Hepatocyte (in vitro differentiated cells): Measurements from ENCODE around the gene GTPBP2. TPM values are rescaled to one million over a fixed set of nuclear protein-coding genes. Genes with fewer than 3 reads are reported as not detected.
A peak's percentile ranks its signal among the peaks of the same experiment; 100 is the strongest.

Experiments used
- DNase-seq: peaks from one replicate; pipeline ENCODE4 v3.0.0-alpha.2; 2016; ENCODE audit warnings: low spot score
- H2AFZ ChIP-seq: fragments of 200-600 bp; sonication (generic); 2 replicates; pipeline ENCODE4 v1.6.0; 2016; ENCODE audit warnings: antibody characterized with exemption, mild to moderate bottlenecking
- H3K27ac ChIP-seq: fragments of 200-600 bp; sonication (generic); 2 replicates; pipeline ENCODE4 v1.5.1; 2016; ENCODE audit warnings: mild to moderate bottlenecking
- H3K27me3 ChIP-seq: fragments of 200-600 bp; sonication (generic); 2 replicates; pipeline ENCODE4 v1.6.1; 2016
- H3K36me3 ChIP-seq: fragments of 200-600 bp; sonication (generic); replicated peaks from 2 replicates; pipeline ENCODE4 v1.5.1; 2016; ENCODE audit warnings: low read depth; ENCODE audit not compliant: insufficient read depth
- H3K4me1 ChIP-seq: fragments of 200-600 bp; sonication (generic); 2 replicates; pipeline ENCODE4 v1.5.1; 2016; ENCODE audit warnings: mild to moderate bottlenecking, moderate library complexity; ENCODE audit not compliant: insufficient read depth
- H3K4me2 ChIP-seq: fragments of 200-600 bp; sonication (generic); 2 replicates; pipeline ENCODE4 v1.6.0; 2016
- H3K4me3 ChIP-seq: fragments of 200-600 bp; sonication (generic); 2 replicates; pipeline ENCODE4 v1.5.1; 2016; ENCODE audit warnings: mild to moderate bottlenecking
- H3K79me2 ChIP-seq: fragments of 200-600 bp; sonication (generic); 2 replicates; pipeline ENCODE4 v1.6.0; 2017; ENCODE audit warnings: mild to moderate bottlenecking
- H3K9me2 ChIP-seq: fragments of 200-600 bp; sonication (generic); replicated peaks from 2 replicates; pipeline ENCODE4 v1.6.0; 2017; ENCODE audit warnings: mild to moderate bottlenecking; ENCODE audit not compliant: insufficient read depth
- H3K9me3 ChIP-seq: fragments of 200-600 bp; sonication (generic); 2 replicates; pipeline ENCODE4 v1.5.1; 2016; ENCODE audit warnings: low read depth, mild to moderate bottlenecking
- H4K20me1 ChIP-seq: fragments of 200-600 bp; sonication (generic); 2 replicates; pipeline ENCODE4 v1.6.0; 2016; ENCODE audit warnings: mild to moderate bottlenecking; ENCODE audit not compliant: insufficient read depth, poor library complexity, severe bottlenecking
- EZH2 ChIP-seq: fragments of 200-600 bp; sonication (generic); IDR thresholded peaks from 2 replicates; pipeline ENCODE4 v1.6.1; 2016; ENCODE audit warnings: antibody characterized with exemption, mild to moderate bottlenecking, borderline replicate concordance
- EZH2phosphoT487 ChIP-seq: fragments of 200-600 bp; sonication (generic); IDR thresholded peaks from one replicate; pipeline ENCODE4 v1.6.1; 2018; ENCODE audit warnings: antibody characterized with exemption, mild to moderate bottlenecking, low read depth, moderate library complexity; ENCODE audit not compliant: unreplicated experiment, severe bottlenecking
- WGBS: methylation state at CpG from one replicate; pipeline ENCODE4 v1.1.6; 2016; ENCODE audit warnings: low lambda C conversion rate; ENCODE audit errors: missing lambda C conversion rate; 5-methylcytosine and 5-hydroxymethylcytosine counted together
- polyA plus RNA-seq: library from polyadenylated mRNA; unstranded; fragments of >200 nt; fragmentation: Nextera tagmentation; extraction: Ambion mirVana; gene quantifications from 2 replicates; pipeline ENCODE4 v1.2.1, GENCODE V29; 2016
- total RNA-seq: library from RNA; depleted of rRNA; stranded (reverse); fragments of >200 nt; gene quantifications from 2 replicates; pipeline ENCODE4 v1.2.3, GENCODE V29; 2014
- TF ChIP-seq, protein P1 (sequence below): fragments of 200-600 bp; sonication (generic); IDR thresholded peaks from 2 replicates; pipeline ENCODE4 v1.5.1; 2016; ENCODE audit warnings: antibody characterized with exemption, mild to moderate bottlenecking; ENCODE audit not compliant: poor library complexity

The GTPBP2 gene
- total and polyA plus RNA-seq, 2 experiments from 2014 or later = 21.9 to 59.5 TPM

DNA sequence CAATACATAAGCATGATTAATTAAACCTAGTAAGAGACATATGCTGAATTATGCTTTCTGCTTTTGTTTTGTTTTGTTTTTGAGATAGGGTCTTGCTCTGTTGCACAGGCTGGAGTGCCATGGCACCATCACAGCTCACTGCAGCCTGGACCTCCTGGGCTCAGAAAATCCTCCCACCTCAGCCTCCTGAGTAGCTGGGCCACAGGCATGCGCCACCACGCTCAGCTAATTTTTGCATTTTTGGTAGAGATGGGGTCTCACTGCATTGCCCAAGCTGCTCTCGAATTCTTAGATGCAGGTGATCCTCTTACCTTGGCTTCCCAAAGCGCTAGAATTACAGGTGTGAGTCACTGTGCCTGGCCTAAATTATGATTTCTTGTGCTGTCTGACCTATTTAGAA, 57.0 kb downstream of the GTPBP2 start:
- TF ChIP-seq, protein P1, sequence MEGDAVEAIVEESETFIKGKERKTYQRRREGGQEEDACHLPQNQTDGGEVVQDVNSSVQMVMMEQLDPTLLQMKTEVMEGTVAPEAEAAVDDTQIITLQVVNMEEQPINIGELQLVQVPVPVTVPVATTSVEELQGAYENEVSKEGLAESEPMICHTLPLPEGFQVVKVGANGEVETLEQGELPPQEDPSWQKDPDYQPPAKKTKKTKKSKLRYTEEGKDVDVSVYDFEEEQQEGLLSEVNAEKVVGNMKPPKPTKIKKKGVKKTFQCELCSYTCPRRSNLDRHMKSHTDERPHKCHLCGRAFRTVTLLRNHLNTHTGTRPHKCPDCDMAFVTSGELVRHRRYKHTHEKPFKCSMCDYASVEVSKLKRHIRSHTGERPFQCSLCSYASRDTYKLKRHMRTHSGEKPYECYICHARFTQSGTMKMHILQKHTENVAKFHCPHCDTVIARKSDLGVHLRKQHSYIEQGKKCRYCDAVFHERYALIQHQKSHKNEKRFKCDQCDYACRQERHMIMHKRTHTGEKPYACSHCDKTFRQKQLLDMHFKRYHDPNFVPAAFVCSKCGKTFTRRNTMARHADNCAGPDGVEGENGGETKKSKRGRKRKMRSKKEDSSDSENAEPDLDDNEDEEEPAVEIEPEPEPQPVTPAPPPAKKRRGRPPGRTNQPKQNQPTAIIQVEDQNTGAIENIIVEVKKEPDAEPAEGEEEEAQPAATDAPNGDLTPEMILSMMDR = no peak
- TF ChIP-seq EZH2phosphoT487 (no peak), EZH2 (no peak)
- Histone ChIP-seq H4K20me1 (no peaks in the 10 kb centered on the region), H3K4me3 (no peak overlapping the region), H3K4me2 (no peak overlapping the region), H3K27ac (no peak overlapping the region), H3K4me1 (peaks cover 3% of the 10 kb centered on the region), H3K36me3 (no peaks in the 10 kb centered on the region), H3K79me2 (peaks cover 39% of the 10 kb centered on the region), H3K9me2 (no peaks in the 10 kb centered on the region), H3K9me3 (no peaks in the 10 kb centered on the region), H2AFZ (no peak overlapping the region), H3K27me3 (no peaks in the 10 kb centered on the region)
- DNase-seq = no peak
- WGBS = 95% methylated on average over 4 of the region's 4 CpGs

- no peaks in the 10 kb centered on the region for H4K20me1 ChIP-seq
- H3K9me3 ChIP-seq = no peaks in the 10 kb centered on the region
- H2AFZ ChIP-seq = no peak overlapping the region
- H3K27me3 ChIP-seq = no peaks in the 10 kb centered on the region
- DNase-seq = peak; percentile 13
- no peak overlapping the region for H3K4me3 ChIP-seq
- H3K79me2 ChIP-seq = peaks cover 34% of the 10 kb centered on the region
- no peaks in the 10 kb centered on the region for H3K4me1 ChIP-seq
- H3K27ac ChIP-seq = peak overlapping the region; percentile 42
- H3K36me3 ChIP-seq = no peaks in the 10 kb centered on the region
- TF ChIP-seq, protein P1 = no peak
- TF ChIP-seq EZH2phosphoT487 (no peak), EZH2 (no peak)
- 93% methylated on average over 5 of the region's 5 CpGs for WGBS
- H3K4me2 ChIP-seq = no peak overlapping the region
- H3K9me2 ChIP-seq = no peaks in the 10 kb centered on the region
Observed at GRCh38 chr6:43570876-43571441, 58.1 kb downstream of the GTPBP2 start.

Other genes starting within 250 kb of the GTPBP2 start
- 16.7 and 17.6 TPM in 2 replicates for gene ABCC10, start 201.7 kb downstream of the GTPBP2 start, total RNA-seq
- gene ABCC10, start 201.7 kb downstream of the GTPBP2 start, polyA plus RNA-seq = 33.3 and 41.3 TPM in 2 replicates
- gene DLK2, start 173.7 kb downstream of the GTPBP2 start, total RNA-seq = 0.33 and 0.60 TPM in 2 replicates
- 1.8 and 2.1 TPM in 2 replicates for gene DLK2, start 173.7 kb downstream of the GTPBP2 start, polyA plus RNA-seq
- gene TJAP1, start 151.7 kb downstream of the GTPBP2 start, total RNA-seq = 14.6 and 16.4 TPM in 2 replicates
- gene TJAP1, start 151.7 kb downstream of the GTPBP2 start, polyA plus RNA-seq = 10.3 and 13.8 TPM in 2 replicates
- gene LRRC73, start 118.9 kb downstream of the GTPBP2 start, total RNA-seq = 0.28 TPM in 1 of 2 replicates, not detected in the other
- 0.07 and 0.22 TPM in 2 replicates for gene LRRC73, start 118.9 kb downstream of the GTPBP2 start, polyA plus RNA-seq
- gene YIPF3, start 112.3 kb downstream of the GTPBP2 start, total RNA-seq = 179 and 198 TPM in 2 replicates
- 163 and 166 TPM in 2 replicates for gene YIPF3, start 112.3 kb downstream of the GTPBP2 start, polyA plus RNA-seq
- gene POLR1C, start 112.2 kb downstream of the GTPBP2 start, total RNA-seq = 26.1 and 37.7 TPM in 2 replicates
- gene POLR1C, start 112.2 kb downstream of the GTPBP2 start, polyA plus RNA-seq = 33.7 and 36.2 TPM in 2 replicates
- 21.4 and 23.4 TPM in 2 replicates for gene XPO5, start 53.2 kb downstream of the GTPBP2 start, total RNA-seq
- gene XPO5, start 53.2 kb downstream of the GTPBP2 start, polyA plus RNA-seq = 12.0 and 16.2 TPM in 2 replicates
- 7.4 and 8.9 TPM in 2 replicates for gene POLH, start 53.1 kb downstream of the GTPBP2 start, total RNA-seq
- 5.0 and 5.1 TPM in 2 replicates for gene POLH, start 53.1 kb downstream of the GTPBP2 start, polyA plus RNA-seq
- gene MAD2L1BP, start 6.6 kb upstream of the GTPBP2 start, total RNA-seq = 36.3 and 47.6 TPM in 2 replicates
- gene MAD2L1BP, start 6.6 kb upstream of the GTPBP2 start, polyA plus RNA-seq = 32.1 and 43.8 TPM in 2 replicates
- 0.08 and 0.73 TPM in 2 replicates for gene RSPH9, start 15.8 kb upstream of the GTPBP2 start, total RNA-seq
- gene RSPH9, start 15.8 kb upstream of the GTPBP2 start, polyA plus RNA-seq = 1.8 and 2.8 TPM in 2 replicates
- 46.1 and 53.1 TPM in 2 replicates for gene MRPS18A, start 58.5 kb upstream of the GTPBP2 start, total RNA-seq
- 68.8 and 71.1 TPM in 2 replicates for gene MRPS18A, start 58.5 kb upstream of the GTPBP2 start, polyA plus RNA-seq
- gene VEGFA, start 140.9 kb upstream of the GTPBP2 start, total RNA-seq = 165 and 179 TPM in 2 replicates
- 129 and 148 TPM in 2 replicates for gene VEGFA, start 140.9 kb upstream of the GTPBP2 start, polyA plus RNA-seq